Endothelial cell of umbilical vein (primary cell): ENCODE data around the gene IL32.

Source experiments
- CTCF ChIP-seq, 2 donors: IDR thresholded peaks; 1 replicate in 1 of 2; 2 replicates in 1 of 2; pipeline ENCODE4 v1.5.1; 2011; ENCODE audit warnings: low read length in 2 of 2, mild to moderate bottlenecking in 2 of 2, moderate library complexity in 2 of 2, control low read depth in 1 of 2, inconsistent platforms in 1 of 2, low read depth in 1 of 2; ENCODE audit not compliant: insufficient read depth in 1 of 2; ENCODE audit errors: extremely low read depth in 1 of 2
- EZH2 ChIP-seq: IDR thresholded peaks from 2 replicates; pipeline ENCODE4 v1.6.1; 2012; ENCODE audit warnings: borderline replicate concordance, low read depth, mild to moderate bottlenecking, moderate library complexity, low read length, inconsistent platforms; ENCODE audit not compliant: severe bottlenecking
- GATA2 ChIP-seq: IDR thresholded peaks from 2 replicates; pipeline ENCODE4 v1.7.0; 2011; ENCODE audit warnings: low read depth, mild to moderate bottlenecking, moderate library complexity, mixed read lengths, low read length; ENCODE audit not compliant: insufficient read length, insufficient read depth
- JUN ChIP-seq: IDR thresholded peaks from 2 replicates; pipeline ENCODE4 v1.6.1; 2011; ENCODE audit warnings: borderline replicate concordance, low read depth; ENCODE audit not compliant: insufficient read length, insufficient read depth
- MYC ChIP-seq: IDR thresholded peaks from one replicate; pipeline ENCODE4 v1.6.1; 2011; ENCODE audit warnings: mild to moderate bottlenecking, low read depth, low read length
- POLR2A ChIP-seq: IDR thresholded peaks from 2 replicates; pipeline ENCODE4 v1.6.1; 2012; ENCODE audit warnings: low read depth, mild to moderate bottlenecking, control low read depth, low read length
- POLR2AphosphoS5 ChIP-seq: IDR thresholded peaks from 2 replicates; pipeline ENCODE4 v1.6.1; 2012; ENCODE audit warnings: low read depth, mild to moderate bottlenecking, control low read depth, low read length, moderate library complexity; ENCODE audit not compliant: insufficient read depth
- TF ChIP-seq, protein P1 (sequence below): IDR thresholded peaks from 2 replicates; pipeline ENCODE4 v1.6.1; 2011; ENCODE audit not compliant: insufficient read depth, insufficient read length

DNA sequence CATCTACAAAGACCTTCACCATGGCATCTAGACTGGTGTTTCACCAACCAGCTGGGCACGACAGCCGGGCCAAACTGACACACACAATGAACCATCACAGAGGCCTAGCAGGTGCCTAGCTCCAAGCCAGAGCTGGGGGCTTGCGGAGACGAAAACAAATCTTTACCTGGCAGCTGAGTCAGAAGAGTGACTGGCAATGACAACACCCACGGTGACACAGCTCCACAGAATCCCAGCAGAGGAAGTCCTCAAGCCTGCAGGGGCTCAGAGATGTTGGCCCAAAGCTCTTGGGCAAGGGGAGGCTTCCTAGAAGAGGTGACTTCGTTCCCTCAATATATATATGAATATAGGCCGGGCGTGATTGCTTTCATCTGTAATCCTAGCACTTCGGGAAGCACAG lies 13.9 kb upstream of the IL32 start:
- TF ChIP-seq CTCF (IDR thresholded peaks at IDR 0.05; ENCODE audit: extremely low read depth in 1 of 2, insufficient read depth in 1 of 2, low read depth in 1 of 2, low read length in 2 of 2), result no peak
- no peak for TF ChIP-seq POLR2AphosphoS5
- TF ChIP-seq POLR2A, result no peak
- TF ChIP-seq, protein P1, sequence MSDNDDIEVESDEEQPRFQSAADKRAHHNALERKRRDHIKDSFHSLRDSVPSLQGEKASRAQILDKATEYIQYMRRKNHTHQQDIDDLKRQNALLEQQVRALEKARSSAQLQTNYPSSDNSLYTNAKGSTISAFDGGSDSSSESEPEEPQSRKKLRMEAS, result no peak
- no peak for TF ChIP-seq EZH2
- TF ChIP-seq JUN, result no peak
- TF ChIP-seq MYC, result no peak
- TF ChIP-seq GATA2, result no peak
